Neutrophil (primary cell): ENCODE measurements around the gene GCN1.

Source experiments
- H3K27ac ChIP-seq: fragments of 200-600 bp; sonication (generic); 2 replicates; pipeline ENCODE4 v1.5.1; 2016; ENCODE audit warnings: mild to moderate bottlenecking, moderate library complexity
- H3K27me3 ChIP-seq: fragments of 200-600 bp; sonication (generic); 2 replicates; pipeline ENCODE4 v1.6.0; 2016; ENCODE audit warnings: mild to moderate bottlenecking
- H3K36me3 ChIP-seq: fragments of 200-600 bp; sonication (generic); 2 replicates; pipeline ENCODE4 v1.5.1; 2017
- H3K4me1 ChIP-seq, 2 experiments: fragments of 200-600 bp in 1 of 2; sonication (generic) in 1 of 2; 1 replicate in 1 of 2; 2 replicates in 1 of 2; pipeline versions ENCODE4 v1.5.1 to v1.6.1; 2013 to 2016; ENCODE audit warnings: low read depth in 1 of 2, low read length in 1 of 2, mild to moderate bottlenecking in 1 of 2, moderate library complexity in 1 of 2; ENCODE audit not compliant: control insufficient read depth in 1 of 2, insufficient read depth in 1 of 2
- H3K4me3 ChIP-seq, 2 experiments: fragments of 200-600 bp in 1 of 2; sonication (generic) in 1 of 2; 1 replicate in 1 of 2; 2 replicates in 1 of 2; pipeline ENCODE4 v1.5.1; 2013 to 2016; ENCODE audit warnings: low read depth in 1 of 2, low read length in 1 of 2, mild to moderate bottlenecking in 1 of 2, moderate library complexity in 1 of 2
- H3K9me3 ChIP-seq: fragments of 200-600 bp; sonication (generic); 2 replicates; pipeline ENCODE4 v1.5.1; 2016
- CTCF ChIP-seq: fragments of 200-600 bp; sonication (generic); IDR thresholded peaks from 2 replicates; pipeline ENCODE4 v1.5.1; 2016; ENCODE audit warnings: antibody characterized with exemption

The GCN1 gene

DNA sequence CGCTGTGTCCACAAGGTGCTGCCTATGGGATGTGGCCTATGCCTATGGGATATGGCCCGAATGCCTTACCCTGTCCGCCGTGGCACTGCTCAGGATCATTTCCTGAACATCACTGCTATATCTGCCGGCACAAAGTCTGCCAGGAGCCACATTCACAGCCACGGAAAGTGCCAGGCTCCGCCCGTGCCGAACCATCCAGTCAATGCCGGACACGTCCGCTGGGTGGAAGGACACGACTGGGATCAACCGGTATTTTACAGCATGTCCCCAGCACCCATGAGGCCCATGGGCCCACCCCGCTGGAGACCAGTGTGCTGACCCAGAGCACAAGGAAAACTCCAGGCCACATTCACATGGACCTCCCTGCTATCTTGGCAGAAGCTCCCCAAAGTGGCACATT, 63.4 kb downstream of the GCN1 start:
- H3K36me3 ChIP-seq, result peaks cover 83% of the 10 kb centered on the region
- H3K9me3 ChIP-seq, result no peaks in the 10 kb centered on the region
- no peaks in the 10 kb centered on the region for H3K27me3 ChIP-seq
- H3K27ac ChIP-seq, result no peak overlapping the region
- H3K4me1 ChIP-seq, result peaks cover 13% of the 10 kb centered on the region in 2 experiments
- TF ChIP-seq CTCF, result no peak
- H3K4me3 ChIP-seq, result no peak overlapping the region

DNA sequence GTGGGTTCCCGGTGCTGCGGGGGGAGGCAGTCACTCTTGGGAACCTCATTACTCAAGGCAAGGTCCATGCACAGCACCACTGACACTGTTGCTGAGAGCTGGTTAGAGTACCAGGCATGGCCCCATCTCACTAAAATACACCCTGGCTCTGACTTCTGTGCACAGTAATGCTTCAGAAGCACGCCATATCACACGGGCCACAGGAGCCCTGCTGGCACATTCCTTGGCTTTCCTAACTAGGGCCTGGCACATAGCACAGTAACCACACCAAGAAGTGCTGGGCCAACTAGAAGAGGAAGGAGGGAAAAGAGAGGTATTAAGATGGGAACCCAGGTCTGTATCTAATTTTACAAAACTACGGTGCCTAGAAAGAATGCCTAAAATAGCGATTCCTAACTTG, 64.5 kb downstream of the GCN1 start:
- TF ChIP-seq CTCF, result no peak
- Histone ChIP-seq H3K4me1 (peaks cover 20% of the 10 kb centered on the region in 2 experiments), H3K27ac (no peak overlapping the region), H3K27me3 (no peaks in the 10 kb centered on the region), H3K36me3 (peaks cover 72% of the 10 kb centered on the region), H3K9me3 (no peaks in the 10 kb centered on the region), H3K4me3 (no peak overlapping the region)

DNA sequence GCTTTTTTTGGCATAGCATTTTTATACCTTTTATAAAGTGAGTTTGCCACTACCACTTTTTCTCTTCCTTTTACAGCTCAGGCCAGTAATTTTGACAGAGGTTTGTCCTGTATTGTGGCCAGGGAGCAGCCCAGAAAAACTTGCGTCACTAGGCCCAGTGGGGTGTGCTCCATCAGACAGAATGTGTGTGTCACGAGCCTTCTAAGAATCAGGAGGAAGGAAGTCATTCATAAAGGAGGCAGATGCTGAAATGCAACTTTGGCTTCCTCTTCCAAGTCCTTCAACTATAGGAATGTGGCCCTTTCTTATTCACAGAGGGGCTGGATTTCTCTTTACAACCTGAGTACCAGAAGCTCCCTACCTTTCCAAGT, 67.9 kb downstream of the GCN1 start:
- TF ChIP-seq CTCF, result no peak
- no peak overlapping the region for H3K4me3 ChIP-seq
- no peaks in the 10 kb centered on the region for H3K27me3 ChIP-seq
- peaks cover 20% of the 10 kb centered on the region in 2 experiments for H3K4me1 ChIP-seq
- H3K9me3 ChIP-seq, result no peaks in the 10 kb centered on the region
- H3K36me3 ChIP-seq, result peaks cover 38% of the 10 kb centered on the region
- H3K27ac ChIP-seq, result peak overlapping the region; percentile 73

- no peak for TF ChIP-seq CTCF
- Histone ChIP-seq H3K9me3 (no peaks in the 10 kb centered on the region), H3K27ac (peak overlapping the region; percentile 73), H3K4me3 (no peak overlapping the region), H3K36me3 (peaks cover 32% of the 10 kb centered on the region), H3K4me1 (peaks cover 20% of the 10 kb centered on the region in 2 experiments), H3K27me3 (no peaks in the 10 kb centered on the region)
These were observed 68.5 kb downstream of the GCN1 start for GRCh38 chr12:120125792-120126634.

DNA sequence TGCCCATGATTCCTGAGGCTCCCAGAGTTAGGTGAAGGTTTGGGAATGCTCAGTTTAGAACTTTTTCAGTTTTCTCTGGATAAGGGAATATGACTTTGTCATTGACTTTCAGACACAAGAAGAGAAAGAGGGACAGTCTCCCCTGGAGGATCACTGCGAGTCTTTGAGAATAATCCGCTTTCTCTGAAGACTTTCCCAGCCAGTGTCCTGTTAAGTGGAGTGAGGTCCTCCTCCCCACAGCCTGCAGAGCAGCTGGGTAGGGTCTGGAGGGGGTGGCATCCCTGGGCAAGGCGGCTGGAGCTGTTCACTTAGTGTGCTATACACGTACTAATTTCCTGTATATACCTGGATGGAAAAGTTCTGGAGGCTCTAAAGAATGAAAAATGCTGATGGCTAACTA, 69.5 kb downstream of the GCN1 start:
- H3K27ac ChIP-seq, result no peak overlapping the region

More for the DNA sequence above, 69.5 kb downstream of the GCN1 start:
- Histone ChIP-seq H3K9me3 (no peaks in the 10 kb centered on the region), H3K4me3 (no peak overlapping the region), H3K4me1 (peaks cover 20% of the 10 kb centered on the region in 2 experiments), H3K36me3 (peaks cover 22% of the 10 kb centered on the region), H3K27me3 (no peaks in the 10 kb centered on the region)
- TF ChIP-seq CTCF, result no peak
